HG02870 (cell line): ENCODE measurements around the gene ACBD6.

ENCODE experiments used
- ATAC-seq: cut with Tn5 transposase; IDR thresholded peaks from one replicate; pipeline ENCODE4 v1.9.1; 2021; ENCODE audit warnings: mild to moderate bottlenecking, moderate library complexity; ENCODE audit not compliant: unreplicated experiment

Gene ACBD6

DNA sequence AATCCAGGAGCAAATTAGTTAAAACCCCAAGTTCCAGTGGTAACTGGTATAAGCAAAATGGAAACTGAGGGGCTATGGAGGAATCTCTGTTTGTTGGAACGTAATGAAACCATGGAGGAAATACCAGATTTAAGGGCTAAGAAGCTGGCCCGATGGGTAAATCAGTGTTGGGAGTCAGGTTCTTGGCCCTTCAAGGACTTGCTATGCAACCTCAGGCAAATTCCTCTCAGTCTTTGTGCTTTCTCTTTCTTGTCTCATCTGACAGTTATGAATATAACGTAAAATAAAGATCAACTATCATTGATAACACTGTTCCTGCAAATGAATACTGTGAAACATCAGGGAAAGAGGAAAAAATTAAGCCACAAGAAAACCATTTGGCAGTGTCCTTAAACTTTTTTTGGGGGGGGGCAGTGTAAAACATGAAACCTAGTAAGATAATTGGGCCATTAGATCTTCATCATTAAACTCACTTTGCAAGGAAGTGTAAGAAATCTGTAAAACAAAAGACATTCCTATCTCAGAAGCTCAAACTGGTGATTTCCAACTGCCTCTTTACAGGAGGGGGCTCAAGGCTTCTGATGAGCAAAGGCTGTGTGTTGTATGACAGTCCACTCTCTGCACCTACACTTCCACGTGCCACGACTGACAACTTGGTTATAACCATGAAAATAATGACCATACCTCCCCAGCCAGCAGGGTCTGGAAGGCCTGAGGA lies 224.7 kb downstream of the ACBD6 start:
- no peak for ATAC-seq

DNA sequence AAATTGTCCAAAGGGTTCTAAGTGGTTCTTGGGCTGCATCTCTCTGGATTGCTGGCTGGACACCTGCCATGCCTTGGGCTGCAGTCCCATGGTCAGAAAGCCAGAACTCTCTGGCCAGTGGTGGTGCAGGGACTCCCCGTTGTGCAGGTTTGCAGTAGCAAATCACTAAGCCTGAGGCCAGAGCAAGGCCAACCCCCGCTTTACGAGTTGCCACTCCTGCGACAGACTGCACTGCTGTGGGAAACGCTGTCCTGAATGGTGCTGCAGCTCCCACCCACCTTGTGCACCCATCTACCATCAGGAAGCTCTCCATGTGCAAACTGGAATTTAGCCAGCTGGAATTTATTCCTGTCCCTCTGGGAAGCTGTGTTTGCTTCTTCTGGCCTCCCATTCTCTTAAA lies 226.7 kb downstream of the ACBD6 start:
- no peak for ATAC-seq

DNA sequence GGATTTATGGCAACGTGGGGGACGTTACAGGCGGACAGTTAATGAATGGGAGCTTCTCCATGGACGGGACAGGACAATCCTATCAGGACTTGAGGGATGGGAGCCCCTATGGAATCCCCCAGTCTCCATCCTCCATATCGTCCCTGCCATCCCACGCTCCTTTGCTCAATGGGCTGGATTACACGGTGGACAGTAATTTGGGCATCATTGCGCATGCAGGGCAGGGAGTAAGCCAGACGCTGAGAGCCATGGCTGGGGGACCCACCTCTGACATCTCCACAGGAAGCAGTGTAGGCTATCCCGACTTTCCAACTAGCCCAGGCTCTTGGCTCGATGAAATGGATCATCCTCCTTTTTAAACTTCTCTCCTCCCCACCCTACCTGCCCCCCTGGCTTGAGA lies 228.2 kb downstream of the ACBD6 start:
- ATAC-seq, result no peak

DNA sequence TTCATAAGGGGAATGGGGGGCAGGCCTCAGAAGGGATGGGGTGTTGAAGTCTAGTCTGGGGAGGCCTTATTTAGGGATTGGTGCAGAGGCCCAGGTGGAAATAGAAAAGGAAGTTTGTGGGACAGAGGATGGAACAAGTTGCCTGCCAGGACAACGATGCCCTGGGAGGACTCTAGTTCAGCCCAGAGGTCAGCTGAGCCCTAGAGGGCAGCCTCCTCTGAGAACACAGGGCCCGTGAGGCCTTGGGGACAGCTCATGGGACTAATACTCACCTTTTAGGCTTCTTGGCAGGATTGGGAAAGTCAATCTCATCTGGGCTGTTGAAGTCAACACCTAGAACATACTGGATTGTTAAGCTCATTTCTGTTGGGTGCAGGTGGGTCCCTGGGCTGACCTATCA lies 229.3 kb downstream of the ACBD6 start:
- no peak for ATAC-seq

DNA sequence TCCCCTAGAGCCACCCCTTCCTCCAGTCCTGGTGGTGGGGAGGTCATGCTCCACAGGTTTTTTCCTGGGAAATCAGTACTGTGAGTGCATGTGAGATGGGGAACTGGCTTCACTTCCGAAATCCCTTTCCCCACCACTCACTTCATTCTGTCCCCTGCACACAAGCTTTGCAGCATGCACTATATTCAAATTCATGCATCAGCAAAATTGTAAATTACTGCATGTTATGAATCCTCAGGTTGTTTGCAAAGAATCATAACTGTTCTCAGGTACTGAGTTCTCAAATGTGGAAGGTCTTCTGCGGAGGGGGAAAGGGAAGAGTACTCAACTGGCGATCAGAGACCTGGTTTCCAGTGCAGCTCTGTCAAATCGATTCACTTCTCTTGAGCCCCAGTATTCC lies 230.0 kb downstream of the ACBD6 start:
- ATAC-seq, result no peak

DNA sequence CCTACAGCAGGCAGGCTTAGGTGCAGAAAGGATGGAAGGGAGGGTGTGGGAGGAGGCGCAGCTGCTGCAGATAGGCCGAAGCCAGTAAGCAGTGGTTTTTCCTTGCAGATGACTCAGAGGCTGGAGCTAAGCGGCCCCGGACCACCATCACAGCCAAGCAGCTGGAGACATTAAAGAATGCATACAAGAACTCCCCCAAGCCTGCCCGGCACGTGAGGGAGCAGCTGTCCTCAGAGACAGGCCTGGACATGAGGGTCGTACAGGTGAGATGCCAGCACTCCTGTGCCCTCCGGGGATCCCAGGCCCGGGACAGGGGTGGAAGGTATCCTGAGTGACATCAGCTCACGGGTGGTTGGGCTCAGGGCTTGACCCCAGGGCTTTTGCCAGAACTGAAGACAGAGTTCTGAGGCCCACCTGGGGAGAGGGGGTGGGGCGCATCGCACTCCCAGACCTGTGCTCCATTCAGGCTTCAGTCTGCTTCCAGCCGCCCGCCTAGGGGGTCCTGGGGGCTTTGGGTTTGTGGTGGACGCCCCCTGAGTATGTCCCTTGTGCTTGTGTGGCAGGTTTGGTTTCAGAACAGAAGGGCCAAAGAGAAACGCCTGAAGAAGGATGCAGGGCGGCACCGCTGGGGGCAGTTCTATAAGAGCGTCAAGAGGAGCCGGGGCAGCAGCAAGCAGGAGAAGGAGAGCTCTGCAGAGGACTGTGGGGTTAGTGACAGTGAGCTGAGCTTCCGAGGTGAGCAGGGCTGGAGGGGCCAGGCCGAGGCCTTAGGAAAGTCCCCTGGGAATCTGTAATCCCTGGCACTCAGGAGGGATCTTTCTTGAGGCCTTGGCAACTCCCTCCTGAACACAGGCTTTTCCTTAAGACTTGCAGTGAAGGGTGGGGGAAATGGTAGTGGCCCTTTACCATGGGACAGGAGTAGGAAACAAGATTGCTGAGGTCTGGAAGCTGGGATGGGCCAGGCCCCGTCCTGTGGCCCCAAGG lies 230.8 kb downstream of the ACBD6 start:
- ATAC-seq, result no peak

DNA sequence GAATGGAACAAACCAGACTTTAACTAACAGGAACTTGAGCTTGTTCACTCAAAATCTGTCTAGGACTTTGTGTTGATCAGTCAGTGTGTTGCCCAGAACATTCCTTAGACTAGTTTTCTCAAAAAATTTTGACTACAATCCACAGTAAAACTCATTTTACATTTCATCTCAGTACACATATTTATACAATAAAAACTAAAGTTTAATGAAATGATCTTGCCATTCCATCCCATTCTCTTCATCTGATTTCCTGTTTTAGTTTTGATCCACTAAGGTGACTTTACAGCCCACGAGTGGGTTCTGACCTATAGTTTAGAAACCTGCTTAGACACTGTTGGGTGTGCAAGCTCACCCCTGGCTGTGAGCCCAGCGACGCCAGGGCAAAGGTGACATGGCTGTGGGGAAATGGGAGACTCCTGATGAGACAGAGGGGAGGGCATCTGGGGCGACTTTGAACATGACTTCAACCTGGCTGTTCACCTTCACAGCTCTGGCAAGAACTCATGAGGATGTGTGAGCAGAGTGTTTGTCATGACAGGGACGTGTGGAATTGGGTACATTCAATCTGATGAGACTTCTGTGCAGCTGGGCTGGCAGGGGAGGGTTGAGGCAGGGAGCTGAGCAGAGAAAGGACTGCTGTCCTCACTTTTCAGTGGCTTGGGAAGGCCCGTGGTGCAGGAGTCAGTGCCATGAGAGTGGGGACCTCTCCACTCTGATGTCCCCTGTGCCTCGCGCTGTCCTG lies 231.7 kb downstream of the ACBD6 start:
- ATAC-seq, result no peak

DNA sequence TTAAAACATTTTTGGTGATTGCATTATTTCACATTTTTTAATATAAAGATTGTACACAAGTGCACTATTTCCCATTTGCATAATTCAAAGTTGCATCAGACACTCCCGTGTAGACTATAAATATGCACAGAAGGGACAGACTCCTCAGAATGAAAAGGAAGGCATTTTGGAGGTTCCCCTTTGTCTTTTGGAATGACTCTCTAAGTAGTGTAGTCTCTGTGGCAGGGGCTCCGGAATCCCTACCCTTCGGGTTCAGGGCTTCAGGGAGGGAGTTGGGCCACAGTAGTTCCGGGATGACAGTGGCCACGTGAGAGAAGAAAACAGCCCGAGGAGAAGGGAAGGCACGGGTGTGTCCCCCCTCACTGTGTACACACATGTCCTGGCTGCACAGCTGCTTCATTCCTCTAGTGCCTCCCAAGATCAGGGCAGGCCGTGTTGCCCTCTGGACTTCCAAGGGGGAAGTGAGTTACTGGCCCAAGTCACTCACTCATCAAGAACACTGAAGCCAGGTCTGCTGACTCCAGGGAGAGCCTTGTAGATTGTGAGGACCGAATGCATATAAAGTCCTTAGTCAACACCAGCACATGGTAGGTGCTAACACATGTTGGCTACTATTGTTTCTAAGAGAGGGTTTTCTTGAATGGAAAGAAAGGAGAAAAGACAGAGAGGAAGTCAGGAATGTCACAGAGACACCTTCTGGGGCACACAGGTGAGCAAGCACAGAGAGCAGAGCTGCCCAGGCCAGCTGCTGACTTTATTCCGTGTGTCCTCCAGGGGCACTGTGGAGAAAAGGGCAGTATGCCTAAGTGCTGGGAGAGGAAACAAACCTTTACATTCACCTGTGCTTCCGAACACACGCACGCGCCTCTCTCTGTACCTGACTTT lies 232.5 kb downstream of the ACBD6 start:
- ATAC-seq, result no peak

DNA sequence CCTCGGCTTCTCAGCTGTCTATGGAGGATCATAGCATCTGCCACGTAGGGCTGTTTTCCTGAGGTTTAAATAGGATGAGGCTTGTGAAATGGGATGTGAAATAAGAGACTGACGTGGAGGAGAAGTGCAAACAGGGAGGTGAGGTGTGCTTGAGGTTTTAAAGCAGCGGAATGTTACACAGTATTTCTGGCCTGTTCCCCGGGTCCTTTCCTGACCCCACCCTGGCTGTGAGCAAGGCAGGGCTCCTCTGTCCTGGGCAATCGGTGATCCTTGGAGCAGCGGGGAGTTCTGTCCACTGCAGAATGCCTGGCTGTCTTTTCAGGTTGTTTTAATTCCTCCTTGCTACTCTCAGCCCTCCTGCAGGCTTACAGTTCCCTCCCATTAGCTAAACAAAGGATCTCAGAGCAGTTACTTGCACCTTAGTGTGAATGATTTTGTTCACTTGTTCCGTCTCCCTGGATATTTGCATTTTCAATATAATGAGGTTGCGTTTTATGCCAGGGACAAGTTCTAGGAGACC lies 233.8 kb downstream of the ACBD6 start:
- ATAC-seq, result no peak

DNA sequence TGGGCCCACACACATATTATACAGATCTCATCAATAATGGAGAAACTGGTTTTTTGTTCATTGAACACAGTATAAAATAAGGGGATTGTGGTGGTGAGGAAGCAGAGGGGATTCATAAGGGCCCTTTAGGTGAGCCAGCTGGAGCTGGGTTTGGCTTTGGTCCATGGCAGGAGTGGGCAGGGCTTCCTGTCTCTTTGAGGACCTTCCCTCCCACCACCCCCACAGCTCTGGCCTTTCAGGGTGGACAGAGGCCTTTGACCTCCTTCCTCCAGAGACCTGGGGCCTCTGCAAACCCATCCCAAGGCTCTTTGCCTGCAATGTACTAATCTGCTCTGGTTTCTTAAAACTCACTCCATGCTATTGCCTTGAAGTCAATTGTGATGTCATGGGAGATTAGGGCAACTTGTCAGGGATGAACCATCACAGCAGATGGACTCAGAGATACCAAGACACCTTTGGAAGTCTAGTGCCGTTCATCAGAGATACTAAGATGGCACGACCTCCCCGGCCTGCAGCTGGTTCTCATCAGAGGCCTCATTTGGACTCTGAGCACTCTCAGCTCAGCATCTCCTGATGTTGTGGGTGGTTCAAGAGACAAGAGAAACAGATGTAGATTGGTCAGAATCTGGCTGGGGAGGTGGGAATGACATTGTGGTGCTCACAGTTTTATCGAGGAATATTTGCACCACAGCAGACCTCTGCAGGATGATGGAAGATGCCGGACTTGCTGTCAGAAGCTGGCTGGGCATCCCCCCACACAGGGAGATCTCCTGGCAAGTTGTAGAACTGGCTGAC lies 234.4 kb downstream of the ACBD6 start:
- no peak for ATAC-seq

DNA sequence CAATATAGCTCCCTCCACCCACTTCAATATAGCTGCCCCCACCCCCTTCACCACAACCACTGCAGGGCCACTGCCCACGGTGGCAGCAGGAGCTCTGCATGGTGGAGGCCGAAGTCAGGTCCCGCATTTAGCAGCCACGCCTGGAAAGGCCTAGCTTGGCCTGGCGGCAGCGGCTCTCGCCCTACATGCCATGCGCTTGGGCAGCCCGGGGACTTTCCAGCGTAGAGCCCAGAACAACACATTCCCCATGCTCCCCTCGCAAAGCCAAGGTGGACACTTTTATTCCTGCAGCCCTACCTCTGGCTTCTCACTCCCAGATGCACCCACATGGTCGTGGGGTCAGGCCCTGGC lies 235.2 kb downstream of the ACBD6 start:
- ATAC-seq, result no peak

DNA sequence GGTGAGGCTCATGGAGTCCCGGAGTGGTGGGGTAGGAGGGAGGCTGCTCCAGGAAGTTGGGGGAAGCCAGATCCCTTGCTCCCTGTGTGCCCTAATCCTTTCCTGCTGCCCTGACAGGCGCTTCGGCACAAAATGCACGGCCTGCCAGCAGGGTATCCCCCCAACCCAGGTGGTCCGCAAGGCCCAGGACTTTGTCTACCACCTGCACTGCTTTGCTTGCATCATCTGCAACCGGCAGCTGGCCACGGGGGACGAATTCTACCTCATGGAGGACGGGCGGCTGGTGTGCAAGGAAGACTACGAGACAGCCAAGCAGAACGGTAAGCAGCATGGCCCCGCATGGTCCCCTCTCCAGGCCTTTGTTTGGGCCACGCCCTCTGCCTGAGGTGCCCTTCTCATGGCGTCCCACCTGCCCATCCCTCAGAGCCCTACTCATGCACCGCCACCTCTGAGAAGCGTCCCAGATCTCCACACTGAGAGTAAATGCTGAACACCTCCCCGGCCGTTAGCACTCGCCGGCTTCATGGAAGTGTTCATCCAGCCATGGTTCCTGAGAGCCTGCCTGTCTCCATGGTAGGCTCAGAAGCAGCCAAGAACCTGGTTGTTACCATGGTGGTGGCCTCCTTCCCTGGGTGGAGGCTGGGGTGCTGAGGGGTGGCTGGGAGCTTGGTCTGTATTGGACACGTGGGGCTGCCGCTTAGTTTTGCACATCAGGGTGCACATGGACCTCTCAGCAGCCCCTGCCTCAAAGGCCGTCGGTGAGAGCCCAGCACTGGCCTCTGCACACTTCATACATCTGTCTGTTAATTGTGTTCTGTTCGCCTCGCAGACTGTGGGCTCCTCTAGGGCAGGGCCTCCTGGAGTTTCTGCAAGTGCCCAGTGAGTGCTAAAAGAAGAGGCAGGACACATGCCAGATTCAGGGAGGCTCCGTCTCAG lies 235.8 kb downstream of the ACBD6 start:
- no peak for ATAC-seq

DNA sequence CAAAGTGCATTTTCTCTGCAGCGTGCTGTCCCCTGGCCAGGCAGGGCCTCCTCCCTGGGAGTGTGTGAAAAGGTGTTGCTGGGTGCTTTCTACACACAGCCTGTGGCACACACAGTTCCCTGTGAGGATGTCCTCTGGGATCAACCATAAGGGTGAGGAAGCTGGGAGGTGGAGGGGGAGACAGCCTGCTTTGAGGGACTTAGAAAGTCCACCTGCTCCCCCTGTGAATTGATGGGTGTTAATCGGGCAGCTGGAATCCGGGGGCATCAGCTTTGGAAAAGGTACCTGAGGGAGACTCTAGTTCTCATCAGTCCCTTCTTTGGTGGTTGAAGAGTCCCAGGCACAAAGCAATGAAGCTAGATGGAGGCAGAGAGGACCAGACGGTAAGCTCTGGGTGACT lies 236.5 kb downstream of the ACBD6 start:
- ATAC-seq, result no peak

DNA sequence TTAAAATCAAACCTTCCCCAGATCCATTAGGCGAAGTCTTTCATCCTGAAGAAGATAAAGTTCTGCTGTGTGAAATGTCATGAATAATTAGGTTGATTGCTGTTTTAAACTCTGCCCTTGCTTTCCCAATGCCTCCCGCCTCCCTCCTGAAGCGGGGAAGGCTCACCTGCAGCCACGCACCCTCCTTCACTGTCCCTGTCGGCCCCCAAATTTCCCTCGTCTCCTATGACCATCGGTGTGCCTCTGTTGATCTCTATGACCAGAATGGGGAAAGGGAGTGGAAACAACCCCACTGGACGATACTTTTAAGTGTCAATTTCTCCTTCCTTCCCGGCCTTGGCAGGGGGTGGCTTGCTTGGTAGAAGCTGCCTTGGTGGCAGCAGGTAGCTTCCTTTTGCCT lies 237.2 kb downstream of the ACBD6 start:
- ATAC-seq, result no peak

DNA sequence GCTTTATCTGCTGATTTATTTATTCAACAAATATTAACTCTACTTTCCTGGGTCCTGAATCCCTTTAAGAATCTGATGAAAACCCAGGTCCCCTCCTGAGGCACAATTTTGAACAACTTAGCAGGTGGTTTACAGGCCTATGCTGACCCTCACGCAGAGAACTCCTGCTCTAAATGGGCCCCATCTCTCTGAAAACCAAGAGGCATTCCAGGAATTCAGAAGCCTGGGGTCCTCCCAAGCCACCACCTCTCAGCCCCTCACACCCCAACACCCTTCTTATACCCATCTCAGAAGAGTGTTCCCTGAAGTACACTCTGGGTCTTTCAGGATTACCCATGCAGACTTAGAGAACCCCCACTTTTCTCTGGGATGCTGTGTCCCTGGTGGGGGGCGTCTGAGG lies 237.8 kb downstream of the ACBD6 start:
- ATAC-seq, result no peak

DNA sequence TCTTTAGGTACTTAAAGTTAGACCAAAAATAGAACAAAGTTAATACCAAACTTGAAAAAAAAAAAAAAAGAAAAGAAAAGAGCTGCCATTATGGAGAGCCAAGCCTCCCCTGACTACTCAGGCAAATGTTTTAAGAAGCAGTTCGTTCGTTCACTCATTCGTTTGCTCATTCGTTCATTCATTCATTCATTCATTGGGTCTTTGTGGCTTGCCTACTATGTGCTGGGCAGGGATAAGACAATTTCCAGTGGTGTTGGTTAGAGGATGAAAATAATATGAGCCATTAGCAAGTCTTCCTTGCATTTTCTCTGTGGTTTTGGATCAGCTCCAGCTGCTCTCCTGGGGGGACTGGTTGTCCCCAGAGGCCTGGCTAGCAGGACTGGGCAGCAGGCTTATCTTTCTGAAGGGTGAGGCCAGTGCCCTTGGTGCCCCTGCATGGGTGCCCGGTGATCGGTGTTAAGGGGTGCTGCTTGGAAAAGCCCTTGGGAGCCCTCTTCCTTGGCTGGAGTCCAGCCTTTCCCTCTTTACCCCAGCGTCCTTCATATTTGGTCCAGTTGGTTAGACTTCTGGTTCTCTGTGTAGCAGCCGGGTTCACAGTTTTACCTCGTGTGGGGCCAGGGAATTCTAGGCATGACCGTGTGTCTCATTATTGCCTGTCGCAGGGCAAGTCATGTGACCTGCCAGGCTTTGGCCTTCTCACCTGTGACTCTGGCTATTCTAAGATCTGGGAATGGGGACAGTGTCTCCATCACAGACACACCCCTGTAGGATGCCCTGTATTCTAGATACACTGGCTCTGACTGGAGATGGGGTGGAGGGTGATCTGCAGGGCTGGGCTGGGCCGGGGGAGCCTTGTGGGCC lies 239.5 kb downstream of the ACBD6 start:
- no peak for ATAC-seq

DNA sequence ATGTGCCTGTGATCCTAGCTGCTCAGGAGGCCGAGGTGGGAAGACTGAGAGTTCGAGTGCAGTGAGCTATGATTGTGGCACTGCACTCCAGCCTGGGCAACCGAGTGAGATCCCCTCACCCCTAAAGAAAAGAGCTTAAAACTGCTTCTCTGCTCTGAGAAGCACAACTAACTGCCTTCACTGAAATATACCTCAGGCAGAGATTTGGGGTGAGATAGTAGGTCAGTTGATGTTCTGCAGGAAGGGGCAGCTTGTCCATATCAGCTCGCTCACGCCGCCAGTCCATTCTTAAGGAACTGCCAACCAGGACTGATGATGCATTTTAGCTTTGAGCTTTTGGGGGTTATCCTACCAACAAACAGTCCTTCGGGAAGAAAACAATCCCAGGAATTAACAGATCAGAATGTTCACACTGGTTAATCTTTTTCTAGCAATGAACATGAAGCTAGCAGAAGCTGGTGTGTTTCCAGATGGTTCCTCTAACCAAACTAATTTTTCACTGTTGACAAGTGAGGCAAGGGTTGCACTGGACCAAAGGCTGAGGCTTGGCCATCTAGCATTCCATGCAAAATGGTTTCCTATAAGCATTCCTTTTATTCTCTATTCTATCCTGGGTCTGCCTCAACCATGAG lies 240.7 kb downstream of the ACBD6 start:
- ATAC-seq, result no peak
